Astrocyte (in vitro differentiated cells and primary cell): ENCODE results near the gene TMEM45B. TPM values are rescaled to one million over a fixed set of nuclear protein-coding genes. Genes with fewer than 3 reads are reported as not detected.

Experiments used
- DNase-seq: peaks from one replicate; pipeline ENCODE4 v3.0.0-alpha.2; 2010; ENCODE audit warnings: low read depth
- FAIRE-seq: peaks from 2 replicates; lab custom pipeline; 2011; peaks lifted over from hg19 to GRCh38; lab: Jason Lieb, UNC
- H2AFZ ChIP-seq: 2 replicates; pipeline ENCODE4 v1.6.0; 2012; ENCODE audit warnings: low read depth, low read length, inconsistent platforms
- H3K27ac ChIP-seq: 2 replicates; pipeline ENCODE4 v1.5.1; 2011; ENCODE audit warnings: low read depth, low read length, inconsistent platforms
- H3K27me3 ChIP-seq: 2 replicates; pipeline ENCODE4 v1.6.0; 2011; ENCODE audit warnings: low read length, inconsistent platforms; ENCODE audit not compliant: insufficient read depth
- H3K36me3 ChIP-seq: 2 replicates; pipeline ENCODE4 v1.5.1; 2011; ENCODE audit warnings: low read length, inconsistent platforms; ENCODE audit not compliant: insufficient read depth
- H3K4me1 ChIP-seq: 2 replicates; pipeline ENCODE4 v1.5.1; 2011; ENCODE audit warnings: low read length, inconsistent platforms; ENCODE audit not compliant: insufficient read depth
- H3K4me2 ChIP-seq: 2 replicates; pipeline ENCODE4 v1.6.0; 2012; ENCODE audit warnings: low read length, inconsistent platforms
- H3K4me3 ChIP-seq: 2 replicates; pipeline ENCODE4 v1.5.1; 2011; ENCODE audit warnings: low read depth, mild to moderate bottlenecking, low read length, inconsistent platforms; ENCODE audit not compliant: insufficient read depth
- H3K79me2 ChIP-seq: 2 replicates; pipeline ENCODE4 v1.6.0; 2012; ENCODE audit warnings: mild to moderate bottlenecking, low read length, inconsistent platforms; ENCODE audit not compliant: insufficient read depth
- H3K9ac ChIP-seq: 2 replicates; pipeline ENCODE4 v1.6.0; 2012; ENCODE audit warnings: mild to moderate bottlenecking, low read length, inconsistent platforms
- H3K9me3 ChIP-seq: 2 replicates; pipeline ENCODE4 v1.5.1; 2012; ENCODE audit warnings: low read depth, mild to moderate bottlenecking, low read length, inconsistent platforms; ENCODE audit not compliant: insufficient read depth
- H4K20me1 ChIP-seq: 2 replicates; pipeline ENCODE4 v1.6.0; 2012; ENCODE audit warnings: low read length, inconsistent platforms; ENCODE audit not compliant: insufficient read depth
- H3K27ac Mint-ChIP-seq: one replicate; pipeline ENCODE4 v1.8.0; 2021; ENCODE audit warnings: mild to moderate bottlenecking, mixed read lengths; ENCODE audit not compliant: unreplicated experiment
- H3K27me3 Mint-ChIP-seq: one replicate; pipeline ENCODE4 v1.8.0; 2021; ENCODE audit warnings: low read depth, mixed read lengths; ENCODE audit not compliant: unreplicated experiment
- H3K36me3 Mint-ChIP-seq: one replicate; pipeline ENCODE4 v1.8.0; 2021; ENCODE audit warnings: low read depth, mixed read lengths; ENCODE audit not compliant: unreplicated experiment
- H3K4me1 Mint-ChIP-seq: one replicate; pipeline ENCODE4 v1.8.0; 2021; ENCODE audit warnings: low read depth, mixed read lengths; ENCODE audit not compliant: unreplicated experiment
- H3K4me3 Mint-ChIP-seq: one replicate; pipeline ENCODE4 v1.8.0; 2021; ENCODE audit warnings: mild to moderate bottlenecking, moderate library complexity, mixed read lengths; ENCODE audit not compliant: unreplicated experiment
- H3K9me3 Mint-ChIP-seq: one replicate; pipeline ENCODE4 v1.8.0; 2021; ENCODE audit warnings: mild to moderate bottlenecking, mixed read lengths; ENCODE audit not compliant: unreplicated experiment
- EZH2 ChIP-seq: IDR thresholded peaks from 2 replicates; pipeline ENCODE4 v1.6.1; 2012; ENCODE audit warnings: mild to moderate bottlenecking, low read length, inconsistent platforms; ENCODE audit not compliant: insufficient read depth
- total RNA-seq: library from RNA; stranded (reverse); gene quantifications from 2 replicates; pipeline ENCODE4 v1.2.1, GENCODE V29; 2021
- TF ChIP-seq, protein P1 (sequence below): IDR thresholded peaks from 2 replicates; pipeline ENCODE4 v1.5.1; 2011; ENCODE audit warnings: low read depth, mild to moderate bottlenecking, inconsistent platforms, low read length, moderate library complexity; ENCODE audit not compliant: insufficient read depth

TMEM45B gene
- total RNA-seq, 1 donor from 2014 or later: not detected

- Mint-ChIP-seq H3K4me3 (no peak overlapping the region), H3K27ac (peak overlapping the region; percentile 34), H3K27me3 (no peaks in the 10 kb centered on the region), H3K9me3 (peaks cover 3% of the 10 kb centered on the region), H3K36me3 (no peaks in the 10 kb centered on the region), H3K4me1 (peaks cover 13% of the 10 kb centered on the region)
- Histone ChIP-seq H3K79me2 (no peaks in the 10 kb centered on the region), H3K9ac (no peak overlapping the region), H4K20me1 (peaks cover 3% of the 10 kb centered on the region), H3K27me3 (peaks cover 25% of the 10 kb centered on the region), H2AFZ (no peak overlapping the region), H3K4me3 (no peak overlapping the region), H3K4me2 (no peak overlapping the region), H3K27ac (no peak overlapping the region), H3K36me3 (no peaks in the 10 kb centered on the region), H3K4me1 (peaks cover 14% of the 10 kb centered on the region), H3K9me3 (no peaks in the 10 kb centered on the region)
- FAIRE-seq (no peak), DNase-seq (no peak)
- TF ChIP-seq EZH2: no peak
- TF ChIP-seq, protein P1, sequence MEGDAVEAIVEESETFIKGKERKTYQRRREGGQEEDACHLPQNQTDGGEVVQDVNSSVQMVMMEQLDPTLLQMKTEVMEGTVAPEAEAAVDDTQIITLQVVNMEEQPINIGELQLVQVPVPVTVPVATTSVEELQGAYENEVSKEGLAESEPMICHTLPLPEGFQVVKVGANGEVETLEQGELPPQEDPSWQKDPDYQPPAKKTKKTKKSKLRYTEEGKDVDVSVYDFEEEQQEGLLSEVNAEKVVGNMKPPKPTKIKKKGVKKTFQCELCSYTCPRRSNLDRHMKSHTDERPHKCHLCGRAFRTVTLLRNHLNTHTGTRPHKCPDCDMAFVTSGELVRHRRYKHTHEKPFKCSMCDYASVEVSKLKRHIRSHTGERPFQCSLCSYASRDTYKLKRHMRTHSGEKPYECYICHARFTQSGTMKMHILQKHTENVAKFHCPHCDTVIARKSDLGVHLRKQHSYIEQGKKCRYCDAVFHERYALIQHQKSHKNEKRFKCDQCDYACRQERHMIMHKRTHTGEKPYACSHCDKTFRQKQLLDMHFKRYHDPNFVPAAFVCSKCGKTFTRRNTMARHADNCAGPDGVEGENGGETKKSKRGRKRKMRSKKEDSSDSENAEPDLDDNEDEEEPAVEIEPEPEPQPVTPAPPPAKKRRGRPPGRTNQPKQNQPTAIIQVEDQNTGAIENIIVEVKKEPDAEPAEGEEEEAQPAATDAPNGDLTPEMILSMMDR: no peak
These were observed 33.9 kb downstream of the TMEM45B start for GRCh38 chr11:129849447-129850130.

GRCh38 chr11:129852125-129852740 lies 36.6 kb downstream of the TMEM45B start:
- Mint-ChIP-seq H3K4me1 (no peaks in the 10 kb centered on the region), H3K27me3 (no peaks in the 10 kb centered on the region)
- FAIRE-seq: no peak

More at GRCh38 chr11:129852125-129852740, 36.6 kb downstream of the TMEM45B start:
- H3K27me3 ChIP-seq: peaks cover 36% of the 10 kb centered on the region
- no peaks in the 10 kb centered on the region for H3K36me3 ChIP-seq
- no peak overlapping the region for H3K27ac ChIP-seq
- H3K27ac Mint-ChIP-seq: no peak overlapping the region
- no peaks in the 10 kb centered on the region for H3K79me2 ChIP-seq
- peaks cover 3% of the 10 kb centered on the region for H3K9me3 Mint-ChIP-seq
- H3K9ac ChIP-seq: no peak overlapping the region
- no peaks in the 10 kb centered on the region for H4K20me1 ChIP-seq
- no peak for DNase-seq
- no peak overlapping the region for H3K4me3 Mint-ChIP-seq
- no peak for TF ChIP-seq EZH2
- TF ChIP-seq, protein P1: no peak
- peaks cover 3% of the 10 kb centered on the region for H3K36me3 Mint-ChIP-seq
- H2AFZ ChIP-seq: no peak overlapping the region
- no peak overlapping the region for H3K4me2 ChIP-seq
- H3K4me1 ChIP-seq: no peaks in the 10 kb centered on the region
- H3K4me3 ChIP-seq: no peak overlapping the region
- H3K9me3 ChIP-seq: no peaks in the 10 kb centered on the region
